Neural crest cell (in vitro differentiated cells): ENCODE results near the gene ARHGEF25. TPM values are rescaled to one million over a fixed set of nuclear protein-coding genes. Genes with fewer than 3 reads are reported as not detected.

Experiments
- DNase-seq: peaks from one replicate; pipeline ENCODE4 v3.0.0; 2021; ENCODE audit warnings: low read depth, mixed read lengths, low spot score
- H3K27ac Mint-ChIP-seq: one replicate; pipeline ENCODE4 v1.8.0; 2021; ENCODE audit warnings: mild to moderate bottlenecking, mixed read lengths; ENCODE audit not compliant: unreplicated experiment
- H3K27me3 Mint-ChIP-seq: 2 replicates; pipeline ENCODE4 v1.8.0; 2021; ENCODE audit warnings: low read depth, mild to moderate bottlenecking, mixed read lengths
- H3K36me3 Mint-ChIP-seq: 2 replicates; pipeline ENCODE4 v1.8.0; 2021; ENCODE audit warnings: low read depth, mild to moderate bottlenecking, mixed read lengths
- H3K4me1 Mint-ChIP-seq: 2 replicates; pipeline ENCODE4 v1.8.0; 2021; ENCODE audit warnings: mixed read lengths
- H3K4me3 Mint-ChIP-seq: one replicate; pipeline ENCODE4 v1.8.0; 2021; ENCODE audit warnings: mild to moderate bottlenecking, mixed read lengths
- H3K9me3 Mint-ChIP-seq: 2 replicates; pipeline ENCODE4 v1.8.0; 2021; ENCODE audit warnings: mixed read lengths
- total RNA-seq: library from RNA; stranded (reverse); gene quantifications from 2 replicates; pipeline ENCODE4 v1.2.1, GENCODE V29; 2021
- TF ChIP-seq, protein P1 (sequence below): fragments of 200-600 bp; sonication (generic); conservative IDR thresholded peaks from 2 replicates; pipeline ENCODE4 v1.5.0; 2021; ENCODE audit warnings: antibody characterized with exemption, mild to moderate bottlenecking

ARHGEF25 gene
- total RNA-seq, 1 donor from 2014 or later, result 43.8 TPM

DNA sequence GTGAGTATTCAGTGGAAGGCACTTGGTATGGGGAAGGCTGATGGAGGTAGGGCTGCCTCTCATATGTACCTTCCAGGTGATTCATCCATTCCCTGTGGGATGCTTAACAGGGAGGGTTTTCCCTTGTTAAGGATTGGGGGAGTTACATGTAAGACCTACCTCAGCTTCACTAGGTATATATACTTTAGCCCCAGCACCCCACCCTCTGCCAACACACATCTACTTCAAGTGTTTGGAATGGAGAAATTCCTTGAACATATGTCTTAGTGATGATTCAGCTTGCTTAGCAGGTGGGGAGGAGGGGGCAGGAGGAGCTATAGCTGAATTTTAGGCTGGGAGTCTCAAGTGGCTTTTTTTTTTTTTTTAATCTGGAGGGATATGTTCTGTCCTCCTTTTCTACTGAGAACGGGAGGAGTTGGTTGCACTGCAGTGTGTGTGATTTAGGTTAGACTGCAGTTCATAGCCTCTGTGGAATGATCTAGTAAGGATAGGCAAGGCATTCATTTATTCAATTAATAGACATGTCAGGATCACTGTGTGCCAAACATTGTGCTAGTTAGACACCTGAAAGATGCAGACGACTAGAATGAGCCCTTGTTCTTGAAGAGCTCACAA is 18.6 kb upstream of the ARHGEF25 start:
- no peaks in the 10 kb centered on the region for H3K9me3 Mint-ChIP-seq
- H3K4me3 Mint-ChIP-seq, result peak overlapping the region; percentile 93
- DNase-seq, result no peak
- no peak overlapping the region for H3K27ac Mint-ChIP-seq
- TF ChIP-seq, protein P1, sequence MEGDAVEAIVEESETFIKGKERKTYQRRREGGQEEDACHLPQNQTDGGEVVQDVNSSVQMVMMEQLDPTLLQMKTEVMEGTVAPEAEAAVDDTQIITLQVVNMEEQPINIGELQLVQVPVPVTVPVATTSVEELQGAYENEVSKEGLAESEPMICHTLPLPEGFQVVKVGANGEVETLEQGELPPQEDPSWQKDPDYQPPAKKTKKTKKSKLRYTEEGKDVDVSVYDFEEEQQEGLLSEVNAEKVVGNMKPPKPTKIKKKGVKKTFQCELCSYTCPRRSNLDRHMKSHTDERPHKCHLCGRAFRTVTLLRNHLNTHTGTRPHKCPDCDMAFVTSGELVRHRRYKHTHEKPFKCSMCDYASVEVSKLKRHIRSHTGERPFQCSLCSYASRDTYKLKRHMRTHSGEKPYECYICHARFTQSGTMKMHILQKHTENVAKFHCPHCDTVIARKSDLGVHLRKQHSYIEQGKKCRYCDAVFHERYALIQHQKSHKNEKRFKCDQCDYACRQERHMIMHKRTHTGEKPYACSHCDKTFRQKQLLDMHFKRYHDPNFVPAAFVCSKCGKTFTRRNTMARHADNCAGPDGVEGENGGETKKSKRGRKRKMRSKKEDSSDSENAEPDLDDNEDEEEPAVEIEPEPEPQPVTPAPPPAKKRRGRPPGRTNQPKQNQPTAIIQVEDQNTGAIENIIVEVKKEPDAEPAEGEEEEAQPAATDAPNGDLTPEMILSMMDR, result no peak
- H3K36me3 Mint-ChIP-seq, result peaks cover 2% of the 10 kb centered on the region
- H3K4me1 Mint-ChIP-seq, result peaks cover 18% of the 10 kb centered on the region
- H3K27me3 Mint-ChIP-seq, result peaks cover 16% of the 10 kb centered on the region

DNA sequence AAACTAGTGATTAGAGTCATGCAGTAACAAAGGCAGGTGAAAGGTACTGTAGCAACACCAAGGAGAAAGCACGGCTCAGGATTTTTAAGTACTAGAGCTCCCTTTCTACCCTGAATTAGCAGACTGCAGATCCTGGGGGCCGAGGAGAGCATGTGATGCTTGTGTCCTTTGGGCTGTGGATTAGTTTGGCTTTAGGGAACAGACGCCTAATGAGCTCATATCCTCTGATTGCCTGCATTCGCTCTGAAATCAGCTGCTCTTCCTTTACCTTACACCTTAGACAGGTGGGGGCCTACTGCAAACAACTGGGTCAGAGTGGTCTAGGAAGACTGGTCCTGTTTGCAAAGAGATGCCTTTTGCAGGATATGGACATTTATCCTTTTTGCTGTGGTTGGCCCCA is 18.0 kb upstream of the ARHGEF25 start:
- Mint-ChIP-seq H3K27me3 (peaks cover 16% of the 10 kb centered on the region), H3K27ac (no peak overlapping the region), H3K9me3 (no peaks in the 10 kb centered on the region), H3K4me3 (no peak overlapping the region), H3K36me3 (peaks cover 2% of the 10 kb centered on the region), H3K4me1 (peaks cover 18% of the 10 kb centered on the region)
- no peak for DNase-seq
- TF ChIP-seq, protein P1, result no peak

DNA sequence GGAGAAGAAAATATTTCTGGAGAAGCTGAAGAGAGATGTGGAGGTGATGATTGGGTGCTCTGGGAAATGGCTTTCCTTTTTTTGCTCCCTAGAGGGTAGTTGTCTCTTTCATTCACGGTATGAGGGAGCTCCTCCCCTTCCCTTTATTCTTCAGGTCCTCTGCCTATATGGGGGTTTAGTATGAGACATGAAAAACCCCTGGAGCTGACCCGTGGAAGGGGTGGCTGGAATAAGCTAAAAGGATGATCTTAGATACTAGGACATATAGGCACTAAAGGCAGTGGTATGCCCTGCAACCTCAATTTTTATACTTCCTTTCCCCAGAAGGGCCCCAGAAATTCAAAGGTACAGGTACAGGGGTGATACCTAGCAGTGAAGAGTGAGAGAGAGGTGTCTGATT is 10.8 kb upstream of the ARHGEF25 start:
- Mint-ChIP-seq H3K9me3 (no peaks in the 10 kb centered on the region), H3K36me3 (peaks cover 14% of the 10 kb centered on the region), H3K27me3 (no peaks in the 10 kb centered on the region), H3K4me1 (peaks cover 15% of the 10 kb centered on the region), H3K27ac (no peak overlapping the region), H3K4me3 (no peak overlapping the region)
- TF ChIP-seq, protein P1, result no peak
- no peak for DNase-seq

DNA sequence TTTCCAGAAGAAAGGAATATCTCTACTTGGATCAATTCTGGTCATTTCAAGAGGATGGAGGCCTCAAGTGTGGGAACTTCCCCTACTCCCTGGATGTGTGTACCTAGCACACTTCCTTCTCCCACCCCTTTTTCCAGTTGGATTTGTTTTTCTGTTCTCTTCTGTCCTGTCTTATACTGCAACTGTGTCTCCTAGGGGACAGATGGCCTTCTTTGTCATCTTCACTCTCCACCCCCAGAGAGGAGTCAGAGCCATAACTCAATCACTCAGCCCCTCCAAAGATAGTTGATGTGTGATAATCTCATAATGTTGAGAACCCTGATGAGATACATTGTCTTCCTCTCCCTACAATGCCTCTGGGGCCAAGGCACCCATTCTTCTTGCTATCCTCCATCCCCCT is 8.7 kb upstream of the ARHGEF25 start:
- no peak for DNase-seq
- no peak overlapping the region for H3K4me3 Mint-ChIP-seq
- H3K36me3 Mint-ChIP-seq, result peaks cover 16% of the 10 kb centered on the region
- no peaks in the 10 kb centered on the region for H3K27me3 Mint-ChIP-seq
- no peaks in the 10 kb centered on the region for H3K9me3 Mint-ChIP-seq
- no peak overlapping the region for H3K27ac Mint-ChIP-seq
- peaks cover 28% of the 10 kb centered on the region for H3K4me1 Mint-ChIP-seq
- TF ChIP-seq, protein P1, result no peak

DNA sequence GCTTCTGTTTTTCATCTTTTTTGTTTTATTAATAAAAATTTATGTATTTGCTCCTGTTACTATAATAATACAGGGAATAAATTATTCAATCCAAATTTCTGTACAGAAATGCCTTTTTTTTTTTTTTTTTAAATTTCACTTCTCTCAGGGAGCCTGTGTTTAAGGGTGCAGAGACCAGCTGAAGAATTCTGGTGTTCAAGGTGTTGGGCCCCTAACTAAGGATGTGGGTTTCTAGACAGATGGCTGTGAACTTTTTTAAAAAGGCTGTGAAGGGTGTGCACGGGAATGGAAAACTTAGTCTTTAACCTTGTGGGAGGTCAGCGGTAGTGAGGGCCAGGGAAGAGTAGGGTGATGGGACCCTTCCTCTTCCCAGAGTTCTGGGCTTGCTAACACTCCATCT is 7.9 kb upstream of the ARHGEF25 start:
- DNase-seq, result no peak
- Mint-ChIP-seq H3K4me3 (peak overlapping the region; percentile 95), H3K36me3 (peaks cover 19% of the 10 kb centered on the region), H3K27me3 (no peaks in the 10 kb centered on the region), H3K27ac (no peak overlapping the region), H3K4me1 (peaks cover 28% of the 10 kb centered on the region), H3K9me3 (no peaks in the 10 kb centered on the region)
- TF ChIP-seq, protein P1, result no peak
